PFSK-1 (cell line): Measurements from ENCODE around the gene DLGAP5.

Experiments used
- FOXP2 ChIP-seq: optimal IDR thresholded peaks from 2 replicates; pipeline ENCODE3; 2011; ENCODE audit warnings: borderline replicate concordance, control low read depth, inconsistent platforms; ENCODE audit not compliant: insufficient read depth; ENCODE audit errors: extremely low read length, extremely low read depth
- POLR2AphosphoS5 ChIP-seq: IDR thresholded peaks from 2 replicates; pipeline ENCODE4 v1.6.1; 2012; ENCODE audit warnings: low read depth, mild to moderate bottlenecking, control low read depth, low read length, moderate library complexity
- SIN3A ChIP-seq: IDR thresholded peaks from 2 replicates; pipeline ENCODE4 v1.6.1; 2012; ENCODE audit warnings: mild to moderate bottlenecking, low read length, moderate library complexity, borderline replicate concordance; ENCODE audit not compliant: insufficient read depth
- TAF1 ChIP-seq: IDR thresholded peaks from 2 replicates; pipeline ENCODE4 v1.6.1; 2012; ENCODE audit warnings: low read length, control low read depth, borderline replicate concordance; ENCODE audit not compliant: insufficient read depth
- TF ChIP-seq, protein P1 (sequence below), 2 experiments: IDR thresholded peaks; 2 replicates each; pipeline versions ENCODE4 v1.6.1 to v1.8.0; 2011 to 2012; ENCODE audit warnings: low read depth in 2 of 2, low read length in 2 of 2, control low read depth in 1 of 2, inconsistent platforms in 1 of 2, mild to moderate bottlenecking in 1 of 2, moderate library complexity in 1 of 2; ENCODE audit not compliant: insufficient read depth in 1 of 2

Gene DLGAP5

DNA sequence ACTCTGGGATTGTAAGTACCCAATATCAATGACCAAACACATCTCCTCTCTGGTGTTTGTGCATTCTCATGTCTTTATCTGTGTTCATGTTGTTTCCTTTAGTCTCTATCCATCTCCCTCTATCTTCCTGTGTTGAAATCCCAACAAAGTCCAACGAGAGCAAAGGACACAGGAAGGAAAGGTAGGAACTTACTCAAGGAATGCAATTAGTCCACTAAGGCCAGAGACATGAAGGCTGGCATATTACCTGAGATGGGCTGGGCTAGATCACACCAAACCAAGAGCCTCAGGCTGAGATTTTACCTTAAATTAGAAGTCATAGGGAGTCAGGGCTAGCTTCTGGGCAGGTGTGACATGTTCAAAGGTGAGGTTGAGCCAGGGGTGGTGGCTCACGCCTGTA is 76.7 kb downstream of the DLGAP5 start:
- TF ChIP-seq POLR2AphosphoS5 (no peak), TAF1 (no peak), FOXP2 (no peak), SIN3A (no peak)
- TF ChIP-seq, protein P1, sequence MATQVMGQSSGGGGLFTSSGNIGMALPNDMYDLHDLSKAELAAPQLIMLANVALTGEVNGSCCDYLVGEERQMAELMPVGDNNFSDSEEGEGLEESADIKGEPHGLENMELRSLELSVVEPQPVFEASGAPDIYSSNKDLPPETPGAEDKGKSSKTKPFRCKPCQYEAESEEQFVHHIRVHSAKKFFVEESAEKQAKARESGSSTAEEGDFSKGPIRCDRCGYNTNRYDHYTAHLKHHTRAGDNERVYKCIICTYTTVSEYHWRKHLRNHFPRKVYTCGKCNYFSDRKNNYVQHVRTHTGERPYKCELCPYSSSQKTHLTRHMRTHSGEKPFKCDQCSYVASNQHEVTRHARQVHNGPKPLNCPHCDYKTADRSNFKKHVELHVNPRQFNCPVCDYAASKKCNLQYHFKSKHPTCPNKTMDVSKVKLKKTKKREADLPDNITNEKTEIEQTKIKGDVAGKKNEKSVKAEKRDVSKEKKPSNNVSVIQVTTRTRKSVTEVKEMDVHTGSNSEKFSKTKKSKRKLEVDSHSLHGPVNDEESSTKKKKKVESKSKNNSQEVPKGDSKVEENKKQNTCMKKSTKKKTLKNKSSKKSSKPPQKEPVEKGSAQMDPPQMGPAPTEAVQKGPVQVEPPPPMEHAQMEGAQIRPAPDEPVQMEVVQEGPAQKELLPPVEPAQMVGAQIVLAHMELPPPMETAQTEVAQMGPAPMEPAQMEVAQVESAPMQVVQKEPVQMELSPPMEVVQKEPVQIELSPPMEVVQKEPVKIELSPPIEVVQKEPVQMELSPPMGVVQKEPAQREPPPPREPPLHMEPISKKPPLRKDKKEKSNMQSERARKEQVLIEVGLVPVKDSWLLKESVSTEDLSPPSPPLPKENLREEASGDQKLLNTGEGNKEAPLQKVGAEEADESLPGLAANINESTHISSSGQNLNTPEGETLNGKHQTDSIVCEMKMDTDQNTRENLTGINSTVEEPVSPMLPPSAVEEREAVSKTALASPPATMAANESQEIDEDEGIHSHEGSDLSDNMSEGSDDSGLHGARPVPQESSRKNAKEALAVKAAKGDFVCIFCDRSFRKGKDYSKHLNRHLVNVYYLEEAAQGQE (IDR thresholded peaks at IDR 0.05; ENCODE audit: insufficient read depth in 1 of 2, low read depth in 2 of 2, low read length in 2 of 2), result no peak

DNA sequence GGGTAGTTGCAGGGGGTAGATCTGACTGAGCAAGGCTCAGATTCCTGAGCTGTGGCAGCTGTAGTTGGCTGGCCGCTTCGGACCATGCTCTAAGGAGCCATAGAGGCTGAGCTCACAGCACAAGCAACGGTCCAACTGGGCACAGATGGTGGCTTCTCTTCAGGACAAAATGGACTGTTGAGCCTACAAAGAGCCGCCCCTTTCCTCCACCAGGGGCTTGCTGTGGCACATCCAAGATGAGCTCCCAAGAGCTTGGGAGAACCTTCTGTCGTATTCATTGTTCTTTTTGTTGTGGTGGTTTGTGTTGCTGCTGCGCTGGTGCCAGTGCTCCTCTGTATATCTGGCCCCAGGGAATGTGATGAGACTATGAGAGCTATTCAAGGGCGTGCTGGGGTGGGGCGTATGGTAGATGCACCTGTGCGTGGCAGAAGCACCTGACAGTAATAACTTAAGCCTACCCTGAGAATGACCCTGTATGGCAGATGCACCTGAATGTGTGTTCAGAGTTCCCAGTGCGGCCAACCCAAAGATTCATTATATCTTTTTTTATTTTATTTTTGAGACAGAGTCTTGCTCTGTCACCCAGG is 80.2 kb downstream of the DLGAP5 start:
- TF ChIP-seq SIN3A, result no peak
- TF ChIP-seq, protein P1 (IDR thresholded peaks at IDR 0.05; ENCODE audit: insufficient read depth in 1 of 2, low read depth in 2 of 2, low read length in 2 of 2), result no peak
- no peak for TF ChIP-seq FOXP2
- TF ChIP-seq TAF1, result no peak
- no peak for TF ChIP-seq POLR2AphosphoS5

DNA sequence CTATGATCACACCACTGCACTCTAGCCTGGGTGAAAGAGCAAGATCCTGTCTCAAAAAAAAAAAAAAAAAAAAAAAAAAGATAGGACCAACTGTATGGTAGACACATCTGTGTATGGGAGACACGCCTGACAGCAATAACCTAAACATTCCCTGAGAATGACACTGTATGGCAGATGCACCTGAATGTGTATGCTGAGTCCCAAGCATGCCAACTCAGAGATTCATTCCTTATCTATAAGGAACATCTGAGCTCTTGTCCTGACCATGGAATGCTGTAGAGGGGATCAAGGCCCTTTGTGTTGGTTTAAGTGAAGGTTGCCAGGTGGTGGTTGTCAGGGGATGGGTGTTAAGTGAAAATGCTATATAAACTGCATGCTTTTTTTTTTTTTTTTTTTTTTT is 81.5 kb downstream of the DLGAP5 start:
- TF ChIP-seq, protein P1 (IDR thresholded peaks at IDR 0.05; ENCODE audit: insufficient read depth in 1 of 2, low read depth in 2 of 2, low read length in 2 of 2), result no peak
- TF ChIP-seq TAF1 (no peak), FOXP2 (no peak), POLR2AphosphoS5 (no peak), SIN3A (no peak)

DNA sequence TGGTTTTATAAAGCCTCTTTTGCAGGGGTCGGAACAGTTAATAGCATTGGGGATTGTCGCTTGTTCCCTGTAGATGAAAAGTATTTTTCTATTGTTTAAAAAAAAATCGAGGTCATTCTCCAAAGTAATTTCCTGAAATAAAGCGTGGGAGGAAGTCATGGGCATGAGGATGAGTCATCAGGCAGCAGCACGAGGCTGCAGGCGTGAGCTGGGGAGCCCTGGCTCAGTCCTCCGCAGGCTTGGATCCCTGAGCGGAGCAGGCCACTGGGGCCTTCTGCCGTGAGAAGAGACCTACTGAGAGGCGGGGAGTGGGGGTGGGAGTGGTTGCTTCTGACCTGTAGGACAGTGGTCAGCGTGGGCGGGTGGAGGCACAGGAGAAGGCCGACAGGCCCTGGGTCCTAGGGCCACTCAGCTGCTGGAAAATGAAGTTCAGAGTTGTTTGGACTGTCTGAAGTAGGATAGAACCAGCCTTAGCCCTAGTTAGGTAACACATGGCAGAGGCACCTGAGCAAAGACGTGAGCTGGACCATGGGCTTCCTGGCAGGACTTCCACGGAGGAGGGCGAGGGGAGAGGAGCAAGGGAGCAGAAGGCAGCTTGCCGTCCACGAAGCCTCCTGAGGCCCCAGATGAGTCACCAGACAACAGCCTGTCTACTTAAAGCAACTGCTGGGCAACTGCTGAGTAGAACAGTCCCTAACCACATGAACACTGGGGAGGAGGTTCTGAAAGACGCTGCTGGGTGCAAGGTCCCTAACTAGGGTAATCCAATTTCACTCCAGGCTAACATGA is 83.4 kb downstream of the DLGAP5 start:
- TF ChIP-seq TAF1 (0 out of 2 replicates have a peak, but pooled peaks have one; percentile 24), FOXP2 (peak; percentile 70), SIN3A (0 out of 2 replicates have a peak, but pooled peaks have one; percentile 46), POLR2AphosphoS5 (no peak)
- TF ChIP-seq, protein P1 (IDR thresholded peaks at IDR 0.05; ENCODE audit: insufficient read depth in 1 of 2, low read depth in 2 of 2, low read length in 2 of 2), result peak in 1 of 2 experiments; percentile 29; a peak in 1 of 4 replicates

DNA sequence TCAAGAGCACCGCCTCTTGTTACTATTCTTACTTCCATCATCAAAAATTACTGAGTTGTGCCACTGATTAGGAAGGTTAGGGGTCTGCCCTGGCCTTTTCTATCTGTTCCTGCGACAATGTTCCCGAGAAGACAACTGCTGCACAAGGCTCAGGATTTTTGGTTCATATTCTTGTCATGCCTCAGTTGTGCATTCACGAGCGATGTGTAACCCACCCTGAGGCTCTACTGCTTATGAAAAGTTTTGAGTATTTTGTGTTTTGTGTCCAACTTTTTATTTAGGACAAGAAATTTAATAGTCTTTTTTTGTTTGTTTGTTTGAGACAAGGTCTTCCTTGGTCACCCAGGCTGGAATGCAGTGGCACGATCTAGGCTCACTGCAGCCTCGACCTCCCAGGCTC is 85.4 kb downstream of the DLGAP5 start:
- TF ChIP-seq POLR2AphosphoS5 (no peak), TAF1 (no peak), FOXP2 (no peak), SIN3A (no peak)
- TF ChIP-seq, protein P1 (IDR thresholded peaks at IDR 0.05; ENCODE audit: insufficient read depth in 1 of 2, low read depth in 2 of 2, low read length in 2 of 2), result no peak
